Kidney (tissue), 14 donors: ENCODE measurements around the gene NBR1. TPM values are rescaled to one million over a fixed set of nuclear protein-coding genes. Genes with fewer than 3 reads are reported as not detected.
"Not testable (repeated sequence)": the region's sequence is repeated elsewhere in the genome, so short reads cannot be mapped to it uniquely, and the experiment has no call there.

Experiments
- DNase-seq, 5 donors: peaks; one replicate each; pipeline ENCODE4 v3.0.0-alpha.2; 2013 to 2020
- FAIRE-seq: peaks from 2 replicates; lab custom pipeline; 2012; peaks lifted over from hg19 to GRCh38; lab: Jason Lieb, UNC
- H3K27ac ChIP-seq, 2 donors: one replicate each; pipeline ENCODE4 v1.7.0; 2013; ENCODE audit warnings: low read depth in 2 of 2, low read length in 2 of 2, inconsistent platforms in 1 of 2
- H3K27me3 ChIP-seq: one replicate; pipeline ENCODE4 v1.7.1; 2013; ENCODE audit warnings: low read length, inconsistent platforms; ENCODE audit not compliant: control insufficient read depth, insufficient read depth
- H3K36me3 ChIP-seq, 3 donors: one replicate each; pipeline versions ENCODE4 v1.7.0 to v1.7.1; 2013; ENCODE audit warnings: low read length in 3 of 3, control low read depth in 1 of 3, inconsistent platforms in 1 of 3; ENCODE audit not compliant: insufficient read depth in 3 of 3, control insufficient read depth in 2 of 3
- H3K4me1 ChIP-seq, 3 donors: one replicate each; pipeline versions ENCODE4 v1.7.0 to v1.7.1; 2013; ENCODE audit warnings: low read length in 3 of 3, inconsistent platforms in 1 of 3, low read depth in 1 of 3; ENCODE audit not compliant: control insufficient read depth in 2 of 3, insufficient read depth in 2 of 3
- H3K4me3 ChIP-seq, 3 donors: one replicate each; pipeline versions ENCODE4 v1.7.0 to v1.8.1; 2013; ENCODE audit warnings: low read length in 3 of 3, control low read depth in 1 of 3, inconsistent platforms in 1 of 3
- H3K9ac ChIP-seq, 3 donors: one replicate each; pipeline versions ENCODE4 v1.7.0 to v1.7.1; 2013; ENCODE audit warnings: low read length in 3 of 3, control low read depth in 1 of 3, inconsistent platforms in 1 of 3
- H3K9me3 ChIP-seq, 3 donors: one replicate each; pipeline versions ENCODE4 v1.7.0 to v1.7.1; 2013; ENCODE audit warnings: low read length in 3 of 3, control low read depth in 1 of 3, inconsistent platforms in 1 of 3; ENCODE audit not compliant: control insufficient read depth in 2 of 3, insufficient read depth in 1 of 3
- CTCF ChIP-seq: IDR thresholded peaks from 3 replicates; pipeline ENCODE4 v1.5.1; 2012; ENCODE audit warnings: mild to moderate bottlenecking, moderate library complexity, borderline replicate concordance; ENCODE audit not compliant: insufficient read depth; ENCODE audit errors: extremely low read depth
- intact Hi-C: fragments of 100-400 bp; cut with DNase I; formaldehyde crosslinking; loops from one replicate; pipeline ENCODE4 v1.11.1; 2022
- polyA plus RNA-seq: library from polyadenylated mRNA; stranded (reverse); fragments of 350-450 nt; fragmentation: Illumina TruSeq; extraction: RNeasy Lipid Tissue Mini Kit (QIAGEN cat#74804); gene quantifications from one replicate; pipeline ENCODE4 v1.2.3, GENCODE V29; 2014; ENCODE audit warnings: low read depth, low replicate concordance; ENCODE audit not compliant: insufficient read depth
- total RNA-seq: library from RNA; stranded (reverse); fragmentation: NEBNext Ultra II Directional; extraction: Animal tissue kit (Norgen Biotek cat#: 25700); gene quantifications from one replicate; pipeline ENCODE4 v1.2.1, GENCODE V29; 2021
- donor health status: control.
- donor health status: control.
- donor health status: control.
- donor health status: control.
- donor health status: control.
- donor health status: DM: yes; HTN: yes; CAD: no.
- donor health status: Normal renal cell carcinoma (clear cell type).

The NBR1 gene
- total and polyA plus RNA-seq, 2 donors from 2014 or later = 50.4 to 88.9 TPM

GRCh38 chr17:43146649-43147048 is 24.4 kb upstream of the NBR1 start:
- H3K9me3 ChIP-seq = no peaks in the 10 kb centered on the region
- H3K27ac ChIP-seq = no peak overlapping the region
- peaks cover 0 to 3% (median 0%) of the 10 kb centered on the region in 3 donors for H3K36me3 ChIP-seq
- H3K4me1 ChIP-seq = no peaks in the 10 kb centered on the region
- H3K4me3 ChIP-seq = no peak overlapping the region
- DNase-seq = no peak
- no peaks in the 10 kb centered on the region for H3K27me3 ChIP-seq
- TF ChIP-seq CTCF = no peak
- H3K9ac ChIP-seq = no peak overlapping the region
- intact Hi-C loops = no loop called here
- FAIRE-seq = no peak

GRCh38 chr17:43151880-43152456 is 19.0 kb upstream of the NBR1 start:
- intact Hi-C loops = no loop called here
- no peaks in the 10 kb centered on the region for H3K27me3 ChIP-seq
- H3K27ac ChIP-seq = no peak overlapping the region
- no peak overlapping the region for H3K4me3 ChIP-seq
- H3K9me3 ChIP-seq = no peaks in the 10 kb centered on the region
- H3K9ac ChIP-seq = no peak overlapping the region
- FAIRE-seq = no peak
- H3K4me1 ChIP-seq = no peaks in the 10 kb centered on the region
- H3K36me3 ChIP-seq = no peaks in the 10 kb centered on the region
- no peak for TF ChIP-seq CTCF
- DNase-seq = no peak

GRCh38 chr17:43153197-43153835 is 17.7 kb upstream of the NBR1 start:
- intact Hi-C loops, H3K4me1 ChIP-seq, H3K27me3 ChIP-seq, H3K27ac ChIP-seq, H3K9ac ChIP-seq, DNase-seq, H3K9me3 ChIP-seq, H3K4me3 ChIP-seq, H3K36me3 ChIP-seq, FAIRE-seq: not testable (repeated sequence)

GRCh38 chr17:43155666-43156065 is 15.3 kb upstream of the NBR1 start:
- H3K27me3 ChIP-seq = no peaks in the 10 kb centered on the region
- H3K9ac ChIP-seq = no peak overlapping the region
- DNase-seq (no peak), FAIRE-seq (no peak)
- H3K4me3 ChIP-seq = no peak overlapping the region
- TF ChIP-seq CTCF = no peak
- H3K4me1 ChIP-seq = no peaks in the 10 kb centered on the region
- H3K27ac ChIP-seq = no peak overlapping the region
- intact Hi-C loops = no loop called here
- peaks cover 0 to 4% (median 0%) of the 10 kb centered on the region in 3 donors for H3K36me3 ChIP-seq
- H3K9me3 ChIP-seq = no peaks in the 10 kb centered on the region

- H3K4me1 ChIP-seq, H3K9ac ChIP-seq, H3K36me3 ChIP-seq, H3K4me3 ChIP-seq, H3K9me3 ChIP-seq, FAIRE-seq, DNase-seq, intact Hi-C loops, H3K27ac ChIP-seq, H3K27me3 ChIP-seq: not testable (repeated sequence)
Measured at GRCh38 chr17:43159232-43159631, 11.8 kb upstream of the NBR1 start.

GRCh38 chr17:43159957-43160356 is 11.1 kb upstream of the NBR1 start:
- H3K36me3 ChIP-seq, intact Hi-C loops, FAIRE-seq, H3K4me1 ChIP-seq, H3K4me3 ChIP-seq, H3K9me3 ChIP-seq, DNase-seq, H3K27me3 ChIP-seq, H3K27ac ChIP-seq, H3K9ac ChIP-seq: not testable (repeated sequence)
